B cell (primary cell): ENCODE results near the gene HPN. TPM values are rescaled to one million over a fixed set of nuclear protein-coding genes. Genes with fewer than 3 reads are reported as not detected.
"Not testable (repeated sequence)": the region's sequence is repeated elsewhere in the genome, so short reads cannot be mapped to it uniquely, and the experiment has no call there.

Experiments
- ATAC-seq: fragments of 200-7000 bp; cut with Tn5 transposase; one replicate; pipeline ENCODE4 v1.10.0; 2021; ENCODE audit warnings: low read depth, mild to moderate bottlenecking, moderate number of reproducible peaks, moderate library complexity
- CTCF ChIA-PET: fragments of 350-600 bp; sonication (Branson Sonifier 250); formaldehyde crosslinking; loops from one replicate; lab custom pipeline; 2021; ENCODE audit warnings: antibody characterized with exemption, inconsistent platforms; lab: Charles Lee
- POLR2A ChIA-PET: fragments of 350-600 bp; sonication (Branson Sonifier 250); formaldehyde crosslinking; loops from one replicate; lab custom pipeline; 2021; ENCODE audit warnings: antibody characterized with exemption; lab: Charles Lee
- DNase-seq: peaks from one replicate; pipeline ENCODE4 v3.0.0; 2013
- H2AFZ ChIP-seq: 2 replicates; pipeline ENCODE4 v1.6.1; 2012; ENCODE audit warnings: mild to moderate bottlenecking, low read depth, low read length; ENCODE audit not compliant: insufficient read depth, poor library complexity, severe bottlenecking
- H3K27ac ChIP-seq, 2 donors: 1 replicate in 1 of 2; 2 replicates in 1 of 2; pipeline ENCODE4 v1.5.1; 2012 to 2013; ENCODE audit warnings: low read length in 2 of 2, mild to moderate bottlenecking in 2 of 2, moderate library complexity in 1 of 2
- H3K27me3 ChIP-seq, 4 experiments: fragments of 200-600 bp in 1 of 4; sonication (generic) in 1 of 4; replicated peaks in 1 of 4; 1 replicate in 2 of 4; 2 replicates in 2 of 4; pipeline versions ENCODE4 v1.6.1 to v1.7.0; 2013 to 2016; ENCODE audit warnings: low read length in 3 of 4, mild to moderate bottlenecking in 2 of 4, mixed read lengths in 1 of 4, moderate library complexity in 1 of 4; ENCODE audit not compliant: insufficient read depth in 4 of 4, control insufficient read depth in 3 of 4; ENCODE audit errors: control extremely low read depth in 1 of 4
- H3K36me3 ChIP-seq, 2 experiments: replicated peaks in 1 of 2; 1 replicate in 1 of 2; 2 replicates in 1 of 2; pipeline versions ENCODE4 v1.6.1 to v1.7.1; 2013; ENCODE audit warnings: low read length in 1 of 2; ENCODE audit not compliant: insufficient read depth in 2 of 2, control insufficient read depth in 1 of 2; ENCODE audit errors: control extremely low read depth in 1 of 2, extremely low read depth in 1 of 2
- H3K4me1 ChIP-seq, 2 donors: fragments of 200-600 bp in 1 of 2; sonication (generic) in 1 of 2; 1 replicate in 1 of 2; 2 replicates in 1 of 2; pipeline versions ENCODE4 v1.5.1 to v1.6.1; 2013 to 2017; ENCODE audit warnings: low read length in 2 of 2; ENCODE audit not compliant: control insufficient read depth in 2 of 2, insufficient read depth in 2 of 2
- H3K4me2 ChIP-seq: replicated peaks from 2 replicates; pipeline ENCODE3; 2012; ENCODE audit warnings: mild to moderate bottlenecking, low read depth, low read length; ENCODE audit not compliant: poor library complexity, severe bottlenecking
- H3K4me3 ChIP-seq, 5 experiments: fragments of 200-600 bp in 1 of 5; sonication (generic) in 1 of 5; 1 replicate in 3 of 5; 2 replicates in 2 of 5; pipeline versions ENCODE4 v1.5.1 to v1.7.0; 2011 to 2016; ENCODE audit warnings: low read length in 4 of 5, mild to moderate bottlenecking in 4 of 5, low read depth in 2 of 5, control low read depth in 1 of 5, moderate library complexity in 1 of 5; ENCODE audit not compliant: insufficient read depth in 1 of 5; ENCODE audit errors: control extremely low read depth in 1 of 5, extremely low read depth in 1 of 5
- H3K79me2 ChIP-seq: fragments of 200-600 bp; sonication (generic); one replicate; pipeline ENCODE4 v1.6.0; 2016; ENCODE audit warnings: low read length; ENCODE audit not compliant: control insufficient read depth, insufficient read depth
- H3K9ac ChIP-seq: fragments of 200-600 bp; sonication (generic); 2 replicates; pipeline ENCODE4 v1.6.1; 2017; ENCODE audit warnings: mild to moderate bottlenecking, low read length, moderate library complexity
- H3K9me3 ChIP-seq, 3 donors: one replicate each; pipeline versions ENCODE4 v1.6.1 to v1.7.1; 2013; ENCODE audit warnings: low read length in 2 of 3; ENCODE audit not compliant: control insufficient read depth in 2 of 3, insufficient read depth in 1 of 3; ENCODE audit errors: control extremely low read depth in 1 of 3
- H4K20me1 ChIP-seq: 2 replicates; pipeline ENCODE4 v1.6.0; 2012; ENCODE audit warnings: mild to moderate bottlenecking, low read length; ENCODE audit not compliant: insufficient read depth, control insufficient read depth, poor library complexity, severe bottlenecking
- H3K27ac Mint-ChIP-seq: one replicate; pipeline ENCODE4 v1.8.0; 2021; ENCODE audit warnings: mixed read lengths
- H3K27me3 Mint-ChIP-seq: one replicate; pipeline ENCODE4 v1.8.0; 2021; ENCODE audit warnings: mixed read lengths
- H3K4me1 Mint-ChIP-seq: one replicate; pipeline ENCODE4 v1.8.0; 2021; ENCODE audit warnings: mixed read lengths
- H3K4me3 Mint-ChIP-seq: one replicate; pipeline ENCODE4 v1.8.0; 2021; ENCODE audit warnings: mixed read lengths
- H3K9me3 Mint-ChIP-seq: one replicate; pipeline ENCODE4 v1.8.0; 2022; ENCODE audit warnings: mixed read lengths; ENCODE audit not compliant: insufficient read depth
- EZH2 ChIP-seq: IDR thresholded peaks from 2 replicates; pipeline ENCODE4 v1.6.1; 2012; ENCODE audit warnings: borderline replicate concordance, low read depth, mild to moderate bottlenecking, moderate library complexity, low read length; ENCODE audit not compliant: insufficient read depth, poor library complexity, severe bottlenecking
- WGBS: methylation state at CpG from one replicate; pipeline ENCODE4 v1.1.5; 2013; ENCODE audit warnings: missing lambda C conversion rate; ENCODE audit not compliant: insufficient coverage; 5-methylcytosine and 5-hydroxymethylcytosine counted together
- intact Hi-C: fragments of 100-400 bp; cut with micrococcal nuclease; formaldehyde crosslinking; loops from one replicate; pipeline ENCODE4 v1.10.0; 2022
- polyA plus RNA-seq: library from polyadenylated mRNA; depleted of rRNA; stranded (reverse); fragments of >200 nt; gene quantifications from 2 replicates; pipeline ENCODE4 v1.2.3, GENCODE V29; 2012
- total RNA-seq, 2 donors: library from RNA; stranded (reverse); fragments of 120-200 nt in 1 of 2; gene quantifications; 1 replicate in 1 of 2; 2 replicates in 1 of 2; pipeline versions ENCODE4 v1.2.3 to v1.2.4, GENCODE V29; 2013 to 2022
- TF ChIP-seq, protein P1 (sequence below): fragments of 200-600 bp; IDR thresholded peaks from one replicate; pipeline ENCODE4 v1.8.0; 2022; ENCODE audit warnings: antibody characterized with exemption, mild to moderate bottlenecking

HPN gene
- total and polyA plus RNA-seq, 2 donors (not counting 1 experiment from before 2014, with no cell fraction given), result 0.30 TPM; not detected in 1

- peaks cover 0 to 2% (median 0%) of the 10 kb centered on the region in 3 donors for H3K9me3 ChIP-seq
- intact Hi-C loops, result no loop called here
- no peak overlapping the region for H3K4me2 ChIP-seq
- no peak overlapping the region for H3K4me3 ChIP-seq
- no peaks in the 10 kb centered on the region for H3K9me3 Mint-ChIP-seq
- no peak overlapping the region for H3K27ac Mint-ChIP-seq
- no peaks in the 10 kb centered on the region for H4K20me1 ChIP-seq
- ChIA-PET POLR2A (no interaction called here), CTCF (interaction anchor here (1.2 to 1.5 kb wide), 2 partner anchors 11 to 40 kb away, joined by 4 to 5 read pairs; no protein-coding TSS in a partner anchor)
- H3K9ac ChIP-seq, result no peak overlapping the region
- no peak for TF ChIP-seq EZH2
- TF ChIP-seq, protein P1, sequence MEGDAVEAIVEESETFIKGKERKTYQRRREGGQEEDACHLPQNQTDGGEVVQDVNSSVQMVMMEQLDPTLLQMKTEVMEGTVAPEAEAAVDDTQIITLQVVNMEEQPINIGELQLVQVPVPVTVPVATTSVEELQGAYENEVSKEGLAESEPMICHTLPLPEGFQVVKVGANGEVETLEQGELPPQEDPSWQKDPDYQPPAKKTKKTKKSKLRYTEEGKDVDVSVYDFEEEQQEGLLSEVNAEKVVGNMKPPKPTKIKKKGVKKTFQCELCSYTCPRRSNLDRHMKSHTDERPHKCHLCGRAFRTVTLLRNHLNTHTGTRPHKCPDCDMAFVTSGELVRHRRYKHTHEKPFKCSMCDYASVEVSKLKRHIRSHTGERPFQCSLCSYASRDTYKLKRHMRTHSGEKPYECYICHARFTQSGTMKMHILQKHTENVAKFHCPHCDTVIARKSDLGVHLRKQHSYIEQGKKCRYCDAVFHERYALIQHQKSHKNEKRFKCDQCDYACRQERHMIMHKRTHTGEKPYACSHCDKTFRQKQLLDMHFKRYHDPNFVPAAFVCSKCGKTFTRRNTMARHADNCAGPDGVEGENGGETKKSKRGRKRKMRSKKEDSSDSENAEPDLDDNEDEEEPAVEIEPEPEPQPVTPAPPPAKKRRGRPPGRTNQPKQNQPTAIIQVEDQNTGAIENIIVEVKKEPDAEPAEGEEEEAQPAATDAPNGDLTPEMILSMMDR, result no peak
- peaks cover 10 to 13% of the 10 kb centered on the region in 2 donors for H3K4me1 ChIP-seq
- H3K4me3 Mint-ChIP-seq, result no peak overlapping the region
- no CpG with 5 or more reads among the region's 8 CpGs for WGBS
- peaks cover 0 to 17% (median 7%) of the 10 kb centered on the region in 4 experiments for H3K27me3 ChIP-seq
- no peak overlapping the region for H2AFZ ChIP-seq
- peaks cover 16% of the 10 kb centered on the region for H3K27me3 Mint-ChIP-seq
- H3K27ac ChIP-seq, result no peak overlapping the region
- peaks cover 0 to 27% of the 10 kb centered on the region in 2 experiments for H3K36me3 ChIP-seq
- H3K4me1 Mint-ChIP-seq, result peaks cover 8% of the 10 kb centered on the region
- DNase-seq (no peak), ATAC-seq (no peak)
- H3K79me2 ChIP-seq, result no peaks in the 10 kb centered on the region
Observed at GRCh38 chr19:35027009-35027408, 14.5 kb upstream of the HPN start.

DNA sequence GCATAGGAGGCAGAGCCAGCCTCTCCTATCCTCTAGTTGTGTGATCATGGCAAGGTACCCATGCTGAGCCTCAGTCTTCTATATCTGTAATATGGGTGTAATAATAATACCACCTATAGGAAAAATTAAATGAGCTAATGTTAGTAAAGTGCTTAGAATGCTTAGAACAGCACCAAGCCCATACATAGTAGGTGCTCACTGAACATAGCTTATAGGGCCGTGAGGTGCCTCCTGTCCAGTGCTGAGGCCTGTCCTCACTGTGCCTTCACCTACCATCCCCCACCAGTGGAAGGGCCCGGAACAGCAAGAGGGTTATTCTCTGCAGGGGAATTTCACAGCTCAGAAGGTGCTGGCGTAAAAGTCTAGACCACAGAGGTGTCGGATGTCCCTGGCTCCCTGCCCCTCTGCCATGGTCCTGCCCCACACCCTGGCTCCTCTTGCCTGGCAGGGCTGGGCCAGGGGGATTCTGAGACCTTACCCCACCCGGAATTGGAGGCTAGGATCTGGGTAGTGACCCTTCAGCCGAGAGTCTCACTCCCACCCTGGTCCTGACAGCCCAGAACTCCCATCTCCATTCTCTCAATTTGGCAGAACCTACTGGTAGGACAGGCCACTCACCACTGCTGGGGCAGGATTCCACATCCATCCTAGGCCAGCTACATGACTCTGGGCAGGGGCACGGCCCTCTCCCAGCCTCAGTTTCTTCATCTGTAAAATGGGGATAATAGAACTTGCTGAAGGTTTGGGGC, 13.5 kb upstream of the HPN start:
- H3K9me3 Mint-ChIP-seq, result no peaks in the 10 kb centered on the region
- H3K9me3 ChIP-seq, result peaks cover 0 to 2% (median 0%) of the 10 kb centered on the region in 3 donors
- DNase-seq, result no peak
- peaks cover 0 to 22% (median 8%) of the 10 kb centered on the region in 4 experiments for H3K27me3 ChIP-seq
- no peak overlapping the region for H3K9ac ChIP-seq
- peak overlapping the region; percentile 2 for H3K4me3 Mint-ChIP-seq
- H3K4me1 Mint-ChIP-seq, result peaks cover 8% of the 10 kb centered on the region
- no peak for ATAC-seq
- H4K20me1 ChIP-seq, result no peaks in the 10 kb centered on the region
- intact Hi-C loops, result no loop called here
- H3K4me3 ChIP-seq, result no peak overlapping the region
- H3K27ac ChIP-seq, result no peak overlapping the region
- H3K27ac Mint-ChIP-seq, result no peak overlapping the region
- TF ChIP-seq EZH2, result no peak
- TF ChIP-seq, protein P1, result no peak
- no peak overlapping the region for H3K4me2 ChIP-seq
- H3K36me3 ChIP-seq, result peaks cover 0 to 20% of the 10 kb centered on the region in 2 experiments
- 89% methylated on average over 4 of the region's 7 CpGs for WGBS
- peaks cover 10 to 13% of the 10 kb centered on the region in 2 donors for H3K4me1 ChIP-seq
- ChIA-PET POLR2A (no interaction called here), CTCF (no interaction called here)
- peaks cover 26% of the 10 kb centered on the region for H3K27me3 Mint-ChIP-seq
- H2AFZ ChIP-seq, result no peak overlapping the region
- H3K79me2 ChIP-seq, result no peaks in the 10 kb centered on the region

DNA sequence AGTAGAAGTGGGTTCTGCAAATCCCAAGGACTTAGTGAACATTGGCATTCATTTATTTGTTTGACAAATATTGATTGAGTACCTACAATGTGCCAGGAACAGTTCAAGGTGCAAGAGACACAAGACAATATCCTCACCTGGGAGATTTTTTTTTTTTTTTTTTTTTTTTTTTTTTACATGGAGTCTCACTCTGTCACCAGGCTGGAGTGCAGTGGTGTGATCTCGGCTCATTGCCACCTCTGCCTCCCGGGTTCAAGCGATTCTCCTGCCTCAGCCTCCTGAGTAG, 13.0 kb upstream of the HPN start:
- H2AFZ ChIP-seq, H3K4me2 ChIP-seq, ATAC-seq, H3K79me2 ChIP-seq, DNase-seq, H3K4me3 ChIP-seq, H3K9me3 Mint-ChIP-seq, H3K9ac ChIP-seq, intact Hi-C loops, H4K20me1 ChIP-seq, H3K4me1 Mint-ChIP-seq, H3K27ac ChIP-seq, H3K9me3 ChIP-seq, H3K27ac Mint-ChIP-seq, POLR2A ChIA-PET: not testable (repeated sequence)
- Histone ChIP-seq H3K4me1 (peaks cover 10 to 13% of the 10 kb centered on the region in 2 donors), H3K27me3 (peaks cover 0 to 24% (median 8%) of the 10 kb centered on the region in 4 experiments), H3K36me3 (peaks cover 0 to 17% of the 10 kb centered on the region in 2 experiments)
- WGBS, result no CpG with 5 or more reads among the region's 3 CpGs
- Mint-ChIP-seq H3K27me3 (peaks cover 32% of the 10 kb centered on the region), H3K4me3 (peak overlapping the region; percentile 2)
- CTCF ChIA-PET, result interaction anchor here (0.8 kb wide), 1 partner anchor 27 kb away, joined by 4 read pairs; no protein-coding TSS in a partner anchor
